DOHH2 (cell line): Measurements from ENCODE around the gene PNMT.

Experiments
- H3F3A ChIP-seq: fragments of 200-600 bp; sonication (generic), shearing (Covaris generic); 2 replicates; pipeline ENCODE4 v1.6.0; 2016; ENCODE audit warnings: antibody characterized with exemption, mild to moderate bottlenecking; ENCODE audit not compliant: control insufficient read depth, insufficient read depth
- H3K27ac ChIP-seq: fragments of 200-600 bp; sonication (generic); 2 replicates; pipeline ENCODE4 v1.5.1; 2014; ENCODE audit warnings: low read depth, mild to moderate bottlenecking, low read length, moderate library complexity
- H3K27me3 ChIP-seq: fragments of 200-600 bp; sonication (generic); 2 replicates; pipeline ENCODE4 v1.6.1; 2014; ENCODE audit warnings: mild to moderate bottlenecking, low read length, mixed read lengths; ENCODE audit not compliant: control insufficient read depth
- H3K36me3 ChIP-seq: fragments of 200-600 bp; sonication (generic); 2 replicates; pipeline ENCODE4 v1.6.1; 2014; ENCODE audit warnings: mild to moderate bottlenecking, low read length, moderate library complexity, mixed read lengths; ENCODE audit not compliant: control insufficient read depth
- H3K4me1 ChIP-seq: fragments of 200-600 bp; sonication (generic); 2 replicates; pipeline ENCODE4 v1.6.1; 2014; ENCODE audit warnings: mild to moderate bottlenecking, low read length, mixed read lengths; ENCODE audit not compliant: control insufficient read depth
- H3K4me2 ChIP-seq: fragments of 200-600 bp; sonication (generic); 2 replicates; pipeline ENCODE4 v1.6.0; 2014; ENCODE audit warnings: mild to moderate bottlenecking, low read length, moderate library complexity
- H3K4me3 ChIP-seq: fragments of 200-600 bp; sonication (generic); 2 replicates; pipeline ENCODE4 v1.5.1; 2014; ENCODE audit warnings: mild to moderate bottlenecking, low read length, mixed read lengths
- H3K79me2 ChIP-seq: fragments of 200-600 bp; sonication (generic); 2 replicates; pipeline ENCODE4 v1.6.1; 2014; ENCODE audit warnings: mild to moderate bottlenecking, low read length, mixed read lengths; ENCODE audit not compliant: control insufficient read depth
- H3K9me2 ChIP-seq: fragments of 200-600 bp; sonication (generic); replicated peaks from 2 replicates; pipeline ENCODE4 v1.6.1; 2014; ENCODE audit warnings: mild to moderate bottlenecking, low read length, mixed read lengths; ENCODE audit not compliant: control insufficient read depth
- H3K9me3 ChIP-seq: fragments of 200-600 bp; sonication (generic); 2 replicates; pipeline ENCODE4 v1.6.1; 2014; ENCODE audit warnings: antibody characterized with exemption, low read length, mixed read lengths; ENCODE audit not compliant: control insufficient read depth, insufficient read depth
- H4K20me1 ChIP-seq: fragments of 200-600 bp; sonication (generic); 2 replicates; pipeline ENCODE4 v1.6.0; 2014; ENCODE audit warnings: low read depth, mild to moderate bottlenecking, antibody characterized with exemption, low read length, moderate library complexity; ENCODE audit not compliant: control insufficient read depth, insufficient read depth
- CTCF ChIP-seq: fragments of 200-600 bp; sonication (generic); IDR thresholded peaks from one replicate; pipeline ENCODE4 v1.5.1; 2014; ENCODE audit warnings: antibody characterized with exemption, mild to moderate bottlenecking, low read depth, low read length; ENCODE audit not compliant: poor library complexity, severe bottlenecking
- EZH2phosphoT487 ChIP-seq: fragments of 200-600 bp; sonication (generic); IDR thresholded peaks from 2 replicates; pipeline ENCODE4 v1.6.1; 2017; ENCODE audit warnings: borderline replicate concordance, mild to moderate bottlenecking, antibody characterized with exemption, low read length, moderate library complexity, mixed read lengths

PNMT gene

DNA sequence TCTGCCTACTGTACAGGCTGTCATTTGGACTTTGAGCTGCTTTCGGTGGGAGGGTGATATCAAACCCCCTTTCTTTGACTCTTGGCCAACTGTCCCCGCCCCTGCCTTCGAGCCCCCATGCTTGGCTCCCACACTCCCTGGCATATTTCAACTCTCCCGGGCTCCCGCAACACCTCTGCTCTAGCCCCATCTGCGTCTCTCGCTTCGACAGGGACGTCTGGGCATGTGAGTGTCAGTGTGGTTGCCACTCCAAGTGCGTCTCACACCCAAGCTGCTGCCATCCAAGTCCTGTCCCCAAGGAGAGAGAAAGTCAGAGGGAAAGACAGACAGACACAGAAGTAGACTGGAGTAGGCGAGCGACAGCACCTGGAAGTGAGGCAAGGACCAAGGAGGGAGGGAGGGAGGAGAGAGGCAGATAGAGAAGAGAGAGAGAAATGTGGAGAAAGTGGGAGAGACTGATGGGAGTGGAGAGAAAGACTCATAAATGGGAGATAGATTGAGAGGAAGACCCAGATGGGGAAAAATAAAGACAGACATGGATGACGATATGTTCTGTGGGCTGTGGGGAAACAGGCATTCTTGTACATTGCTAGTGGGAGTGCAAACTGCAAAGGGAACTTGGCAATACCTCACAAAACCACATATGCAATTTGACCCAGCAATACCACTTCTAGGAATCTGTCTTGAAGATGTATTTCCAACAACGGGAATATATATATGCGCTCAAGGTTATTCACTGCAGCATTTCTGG lies 19.5 kb upstream of the PNMT start:
- no peaks in the 10 kb centered on the region for H3K27me3 ChIP-seq
- no peak overlapping the region for H3K4me2 ChIP-seq
- H3K9me3 ChIP-seq, result no peaks in the 10 kb centered on the region
- no peak overlapping the region for H3K27ac ChIP-seq
- H4K20me1 ChIP-seq, result 0 out of 2 replicates have a peak, but pooled peaks cover 4% of the 10 kb centered on the region
- no peak overlapping the region for H3K4me3 ChIP-seq
- no peaks in the 10 kb centered on the region for H3K36me3 ChIP-seq
- peaks cover 35% of the 10 kb centered on the region for H3K79me2 ChIP-seq
- no peaks in the 10 kb centered on the region for H3K4me1 ChIP-seq
- no peak for TF ChIP-seq EZH2phosphoT487
- no peak for TF ChIP-seq CTCF
- H3F3A ChIP-seq, result no peaks in the 10 kb centered on the region
- H3K9me2 ChIP-seq, result no peaks in the 10 kb centered on the region

DNA sequence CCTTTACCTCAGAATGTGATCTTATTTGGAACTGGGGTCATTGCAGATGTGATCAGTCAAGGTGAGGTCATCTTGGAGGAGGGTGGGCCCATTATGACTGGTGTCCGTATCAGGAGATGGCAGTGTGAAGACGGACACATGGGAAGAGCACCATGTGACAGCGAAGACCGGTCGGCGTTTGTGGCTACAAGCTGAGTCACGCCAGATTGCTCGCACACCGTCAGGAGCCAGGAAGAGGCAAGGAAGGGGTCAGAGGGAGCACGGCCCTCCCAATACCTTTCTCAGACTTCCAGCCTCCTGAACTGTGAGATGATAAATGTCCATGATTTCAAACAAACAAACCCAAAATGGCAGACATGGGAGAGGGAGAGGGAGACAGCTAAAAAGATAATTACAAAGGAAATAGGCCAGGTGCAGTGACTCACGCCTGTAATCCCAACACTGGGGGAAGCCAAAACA lies 18.1 kb upstream of the PNMT start:
- Histone ChIP-seq H3K4me2 (no peak overlapping the region), H3K4me3 (no peak overlapping the region), H3K4me1 (no peaks in the 10 kb centered on the region; the same call in 1 of the 2 replicates), H3K36me3 (peaks cover 4% of the 10 kb centered on the region; the same call in 1 of the 2 replicates), H3F3A (no peaks in the 10 kb centered on the region), H3K27me3 (no peaks in the 10 kb centered on the region), H4K20me1 (0 out of 2 replicates have a peak, but pooled peaks cover under 1% of the 10 kb centered on the region), H3K27ac (no peak overlapping the region), H3K9me3 (no peaks in the 10 kb centered on the region), H3K9me2 (no peaks in the 10 kb centered on the region), H3K79me2 (peaks cover 24% of the 10 kb centered on the region)
- TF ChIP-seq EZH2phosphoT487, result no peak

GRCh38 chr17:39651923-39652586 lies 16.2 kb upstream of the PNMT start:
- Histone ChIP-seq H3K9me3 (no peaks in the 10 kb centered on the region), H3K79me2 (peaks cover 15% of the 10 kb centered on the region), H3K27ac (no peak overlapping the region), H3F3A (no peaks in the 10 kb centered on the region), H3K9me2 (no peaks in the 10 kb centered on the region), H3K4me2 (no peak overlapping the region), H3K27me3 (no peaks in the 10 kb centered on the region), H3K4me3 (no peak overlapping the region), H4K20me1 (no peaks in the 10 kb centered on the region), H3K36me3 (peaks cover 4% of the 10 kb centered on the region; the same call in 1 of the 2 replicates), H3K4me1 (no peaks in the 10 kb centered on the region; the same call in 1 of the 2 replicates)
- TF ChIP-seq EZH2phosphoT487 (no peak), CTCF (no peak)
